HG03108 (cell line): ENCODE results near the gene VWF.
"Not testable (repeated sequence)": the region's sequence is repeated elsewhere in the genome, so short reads cannot be mapped to it uniquely, and the experiment has no call there.

Experiments
- ATAC-seq: cut with Tn5 transposase; IDR thresholded peaks from one replicate; pipeline ENCODE4 v1.9.1; 2021; ENCODE audit warnings: moderate library complexity; ENCODE audit not compliant: unreplicated experiment

VWF gene

DNA sequence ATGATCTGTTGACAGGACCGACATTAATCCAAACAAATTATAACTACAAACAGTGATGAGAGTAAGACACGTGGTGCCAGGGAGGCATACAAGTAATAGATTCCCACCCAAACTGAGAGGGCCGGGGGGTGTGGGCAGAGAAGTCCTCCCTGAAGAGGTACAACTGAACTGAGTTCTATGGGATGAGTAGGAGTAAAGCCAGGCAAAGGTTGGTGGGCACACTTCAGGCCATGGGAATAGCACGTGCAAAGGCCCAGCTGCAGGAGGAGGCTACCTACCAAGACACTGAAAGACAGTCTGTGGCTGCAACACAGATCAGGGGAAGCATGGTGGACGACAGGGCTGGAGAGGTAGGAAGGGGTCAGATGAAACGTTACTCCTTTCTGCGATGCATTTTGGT is 22.0 kb upstream of the VWF start:
- ATAC-seq = no peak

DNA sequence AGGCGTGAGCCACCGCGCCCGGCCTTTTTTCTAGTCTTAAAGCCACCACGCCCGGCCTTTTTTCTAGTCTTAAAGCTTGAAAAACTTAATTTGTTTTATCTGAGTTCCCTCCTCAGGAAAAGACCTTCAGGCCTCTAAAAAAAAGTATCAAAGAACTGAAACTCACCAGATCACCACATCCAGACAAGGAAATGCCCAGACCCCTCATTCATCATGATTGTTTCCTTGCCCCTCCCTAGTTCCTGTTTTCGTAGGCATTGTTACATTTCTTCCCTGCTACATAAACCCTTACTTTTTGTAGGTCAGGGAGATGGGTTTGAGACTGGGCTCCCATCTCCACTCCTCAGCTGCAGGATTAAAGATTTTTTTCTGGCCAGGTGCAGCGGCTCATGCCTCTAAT is 21.1 kb upstream of the VWF start:
- no peak for ATAC-seq

DNA sequence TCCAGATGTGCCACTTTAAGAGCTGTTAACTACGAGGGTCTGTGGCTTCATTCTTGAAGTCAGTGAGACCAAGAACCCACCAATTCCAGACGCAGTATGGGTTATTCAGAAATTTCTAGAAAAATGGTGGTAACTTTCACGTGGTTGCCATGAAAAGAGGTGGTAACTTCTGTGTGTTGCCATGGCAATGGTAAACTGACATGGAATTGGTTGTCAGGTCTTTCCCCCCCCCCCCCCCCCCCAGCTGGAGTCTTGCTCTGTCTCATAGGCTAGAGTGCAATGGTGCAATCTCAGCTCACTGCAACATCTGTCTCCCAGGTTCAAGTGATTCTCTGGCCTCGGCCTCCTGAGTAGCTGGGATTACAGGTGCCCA is 18.8 kb upstream of the VWF start:
- ATAC-seq = no peak

DNA sequence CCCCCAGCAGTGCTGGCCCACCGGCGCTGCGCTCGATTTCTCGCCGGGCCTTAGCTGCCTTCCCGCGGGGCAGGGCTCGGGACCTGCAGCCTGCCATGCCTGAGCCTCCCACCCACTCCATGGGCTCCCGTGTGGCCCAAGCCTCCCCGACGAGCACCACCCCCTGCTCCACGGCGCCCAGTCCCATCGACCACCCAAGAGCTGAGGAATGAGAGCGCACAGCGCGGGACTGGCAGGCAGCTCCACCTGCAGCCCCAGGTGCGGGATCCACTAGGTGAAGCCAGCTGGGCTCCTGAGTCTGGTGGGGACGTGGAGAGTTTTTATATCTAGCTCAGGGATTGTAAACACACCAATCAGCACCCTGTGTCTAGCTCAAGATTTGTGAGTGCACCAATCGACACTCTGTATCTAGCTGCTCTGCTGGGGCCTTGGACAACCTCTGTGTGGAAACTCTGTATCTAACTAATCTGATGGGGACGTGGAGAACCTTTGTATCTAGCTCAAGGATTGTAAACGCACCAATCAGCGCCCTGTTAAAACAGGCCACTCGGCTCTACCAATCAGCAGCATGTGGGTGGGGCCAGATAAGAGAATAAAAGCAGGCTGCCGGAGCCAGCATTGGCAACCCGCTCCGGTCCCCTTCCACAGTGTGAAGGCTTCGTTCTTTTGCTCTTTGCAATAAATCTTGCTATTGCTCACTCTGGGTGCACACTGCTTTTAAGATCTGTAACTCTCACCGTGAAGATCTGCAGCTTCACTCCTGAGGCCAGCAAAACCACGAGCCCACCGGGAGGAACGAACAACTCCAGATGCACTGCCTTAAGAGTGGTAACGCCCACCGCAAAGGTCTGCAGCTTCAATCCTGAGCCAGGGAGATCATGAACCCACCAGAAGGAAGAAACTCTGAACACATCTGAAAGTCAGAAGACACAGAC is 18.2 kb upstream of the VWF start:
- not testable (repeated sequence) for ATAC-seq

DNA sequence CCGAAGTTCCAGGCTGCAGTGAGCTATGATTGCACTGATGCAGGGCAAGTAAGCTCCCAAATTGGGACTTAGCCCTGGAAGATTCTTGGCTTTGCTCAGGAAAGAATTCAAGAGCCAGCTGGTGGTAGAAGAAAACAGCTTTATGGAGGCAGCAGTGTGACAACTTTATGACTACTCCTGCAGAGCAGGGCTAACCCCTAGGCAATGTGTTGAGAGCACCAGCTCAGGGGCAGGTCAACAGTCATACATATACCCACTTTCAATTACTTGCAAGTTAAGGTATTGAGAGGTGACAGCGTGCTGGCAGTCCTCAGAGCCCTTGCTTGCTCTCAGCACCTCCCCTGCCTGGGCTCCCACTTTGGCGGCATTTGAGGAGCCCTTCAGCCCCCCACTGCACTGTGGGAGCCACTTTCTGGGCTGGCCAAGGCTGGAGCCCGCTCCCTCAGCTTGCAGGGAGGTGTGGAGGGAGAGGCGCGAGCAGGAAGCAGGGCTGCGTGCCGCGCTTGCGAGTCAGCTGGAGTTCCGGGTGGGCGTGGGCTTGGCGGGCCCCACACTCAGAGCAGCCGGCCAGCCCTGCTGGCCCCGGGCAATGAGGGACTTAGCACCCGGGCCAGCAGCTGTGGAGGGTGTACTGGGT is 17.4 kb upstream of the VWF start:
- not testable (repeated sequence) for ATAC-seq

DNA sequence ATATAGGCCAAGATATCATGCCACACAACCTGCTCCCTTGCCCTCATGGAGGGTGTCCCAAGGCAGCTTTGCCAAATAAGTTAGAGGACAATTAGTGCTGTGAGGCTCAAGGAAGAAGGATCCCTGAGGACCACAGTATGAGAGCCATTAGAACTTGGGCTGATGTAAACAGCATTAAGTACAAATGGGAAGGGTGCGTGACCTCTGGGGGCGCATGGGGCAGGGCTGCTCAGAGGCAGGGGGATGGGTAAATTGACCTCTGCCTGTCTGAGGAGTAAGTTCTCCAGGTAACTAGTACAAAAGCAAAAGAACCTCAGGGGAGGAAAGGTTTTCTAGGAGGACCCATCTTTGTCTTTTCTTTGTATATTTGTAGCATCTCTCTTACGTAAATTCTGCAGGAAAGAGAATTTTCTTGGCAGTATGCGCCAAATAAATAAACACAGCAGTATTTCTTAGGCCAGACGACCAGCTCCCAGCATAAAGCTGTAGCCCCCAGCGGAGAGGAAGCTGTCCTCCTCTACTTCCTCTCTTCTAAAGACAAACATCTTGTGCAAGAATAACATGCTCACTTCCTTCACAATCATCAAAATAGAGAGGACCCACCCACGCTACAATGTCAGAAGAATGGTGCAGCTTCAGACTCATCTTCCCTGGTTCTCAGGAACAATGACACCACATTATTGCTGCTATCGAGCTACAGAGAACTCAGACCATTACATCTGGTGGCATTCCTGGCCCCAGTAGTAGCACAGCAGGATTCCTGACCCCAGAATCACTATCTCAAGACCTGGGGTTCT is 16.4 kb upstream of the VWF start:
- ATAC-seq = no peak

DNA sequence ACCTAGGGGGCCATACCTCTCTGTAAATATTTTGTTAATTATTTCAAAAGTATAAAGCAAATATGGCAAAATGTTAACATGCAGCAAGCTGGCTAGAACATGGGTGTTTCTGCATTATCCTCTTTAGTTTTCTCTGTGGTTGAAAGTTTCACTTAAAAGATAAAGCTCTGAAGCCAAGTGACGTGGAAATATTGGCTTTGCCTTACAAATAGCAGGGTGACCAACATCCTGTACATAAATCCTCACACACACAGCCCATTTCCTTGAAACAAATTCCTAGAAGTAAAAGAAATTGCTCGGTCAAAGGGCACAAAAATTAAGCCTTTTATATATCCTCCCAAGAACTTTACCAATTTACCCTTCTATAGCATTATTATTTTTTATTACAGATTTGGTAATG is 10.6 kb upstream of the VWF start:
- ATAC-seq = no peak

DNA sequence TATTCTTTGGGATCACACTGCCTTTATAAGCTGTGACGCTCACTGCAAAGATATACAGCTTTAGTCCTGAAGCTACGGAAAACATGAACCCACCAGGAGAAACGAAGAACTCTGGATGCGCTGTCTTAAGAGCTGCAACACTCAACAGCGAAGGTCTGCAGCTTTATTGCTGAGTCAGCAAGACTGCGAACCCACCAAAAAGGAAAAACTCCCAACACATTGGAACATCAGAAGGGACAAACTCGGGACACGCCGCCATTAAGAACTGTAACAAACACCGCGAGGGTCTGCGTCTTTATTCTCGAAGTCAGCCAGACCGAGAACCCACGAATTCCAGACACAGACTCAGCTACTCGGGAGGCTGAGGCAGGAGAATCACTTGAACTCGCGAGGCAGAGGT is 9.2 kb upstream of the VWF start:
- ATAC-seq = no peak

DNA sequence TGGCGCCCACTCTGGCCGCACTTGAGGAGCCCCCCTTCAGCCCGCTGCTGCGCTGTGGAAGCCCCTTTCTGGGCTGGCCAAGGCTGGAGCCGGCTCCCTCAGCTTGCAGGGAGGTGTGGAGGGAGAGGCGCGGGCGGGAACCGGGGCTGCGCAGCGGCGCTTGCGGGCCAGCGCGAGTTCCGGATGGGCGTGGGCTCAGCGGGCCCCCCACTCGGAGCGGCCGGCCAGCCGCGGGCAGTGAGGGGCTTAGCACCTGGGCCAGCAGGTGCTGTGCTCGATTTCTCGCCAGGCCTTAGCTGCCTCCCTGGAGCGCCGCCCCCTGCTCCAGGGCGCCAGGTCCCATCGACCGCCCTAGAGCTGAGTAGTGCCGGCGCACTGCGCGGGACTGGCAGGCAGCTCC is 8.0 kb upstream of the VWF start:
- ATAC-seq = no peak

DNA sequence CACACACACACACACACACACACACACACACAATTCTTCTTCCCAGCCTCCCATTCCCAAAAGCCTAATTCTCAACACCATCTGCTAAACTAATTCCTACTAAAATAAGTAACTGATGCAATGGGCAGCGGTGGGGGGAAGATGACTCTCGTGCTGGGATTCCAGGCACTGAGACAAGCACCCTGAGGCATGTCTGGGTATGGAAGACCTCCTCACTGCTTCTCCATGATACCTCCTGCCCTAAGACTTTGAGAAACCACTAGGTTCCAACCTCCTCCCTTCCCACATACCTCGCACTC is 789 bp upstream of the VWF start:
- no peak for ATAC-seq

DNA sequence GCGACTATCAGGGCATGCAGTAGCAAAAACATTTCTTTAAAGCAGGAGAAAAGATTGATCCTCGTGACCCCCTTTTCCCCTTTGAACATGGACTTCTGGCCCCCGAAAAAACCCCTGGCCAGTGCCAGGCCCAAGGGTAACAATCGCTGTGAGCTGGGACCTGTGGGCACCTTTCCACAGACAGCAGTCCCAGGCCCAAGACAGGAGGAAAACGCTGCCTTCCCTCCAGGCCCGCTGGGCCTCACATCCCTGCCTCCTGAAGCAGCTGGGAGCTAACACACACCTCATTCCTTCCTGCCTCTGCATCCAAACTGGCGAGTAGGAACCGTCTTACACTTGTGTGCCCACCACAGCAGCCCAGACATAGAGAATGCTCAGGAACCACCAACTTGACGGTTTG is 1.2 kb downstream of the VWF start:
- ATAC-seq = no peak

DNA sequence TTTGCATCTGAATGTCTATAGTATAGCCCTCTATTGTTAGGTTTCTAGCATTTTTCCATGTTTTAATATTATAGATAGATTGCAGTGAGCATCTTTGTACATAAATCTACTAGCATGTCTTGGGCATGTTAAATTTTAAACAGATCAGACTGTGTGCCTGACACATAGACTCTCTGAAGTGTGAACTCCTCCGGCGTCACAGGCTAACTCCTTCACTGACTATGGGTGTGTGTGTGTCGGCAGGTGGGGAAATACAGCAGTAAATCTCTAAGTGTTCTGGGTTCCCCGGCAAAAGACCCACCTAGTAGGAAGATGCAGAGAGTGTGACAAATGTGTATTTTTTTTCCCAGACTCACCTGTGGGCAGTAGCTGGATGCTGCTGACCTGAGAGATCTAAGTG is 2.3 kb downstream of the VWF start:
- no peak for ATAC-seq

DNA sequence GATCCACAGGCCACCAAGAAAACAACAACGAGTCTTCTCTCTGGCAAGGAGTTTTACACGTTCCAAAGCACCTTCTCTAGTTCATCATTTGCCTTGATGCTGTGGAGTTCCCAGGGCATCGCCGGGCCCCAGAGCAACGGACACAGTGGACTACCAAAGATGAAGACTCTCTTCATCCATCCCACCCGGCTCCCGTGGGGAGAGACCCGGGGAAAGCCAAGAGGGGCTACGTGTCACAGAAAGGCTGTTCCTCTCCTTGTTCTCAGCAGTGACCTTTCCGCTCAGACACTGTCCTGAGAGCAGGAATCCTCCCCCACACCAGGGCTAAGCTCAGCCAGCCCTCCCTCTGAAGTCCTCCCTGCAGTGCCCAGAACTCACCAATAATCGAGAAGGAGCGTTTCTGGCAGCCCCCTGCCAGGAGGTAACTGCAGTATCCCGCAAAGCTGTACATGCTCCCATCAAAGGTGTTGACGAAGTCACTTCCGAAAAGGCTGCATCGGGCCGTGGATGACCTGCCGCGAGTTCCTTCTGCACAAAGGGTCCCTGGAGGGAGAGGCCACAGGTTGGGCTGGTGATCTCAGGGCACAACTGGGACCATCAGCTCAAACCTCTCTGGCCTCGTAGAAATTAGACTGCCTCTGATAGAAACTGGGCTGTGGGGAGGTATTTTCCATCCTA is 3.5 kb downstream of the VWF start:
- ATAC-seq = no peak

DNA sequence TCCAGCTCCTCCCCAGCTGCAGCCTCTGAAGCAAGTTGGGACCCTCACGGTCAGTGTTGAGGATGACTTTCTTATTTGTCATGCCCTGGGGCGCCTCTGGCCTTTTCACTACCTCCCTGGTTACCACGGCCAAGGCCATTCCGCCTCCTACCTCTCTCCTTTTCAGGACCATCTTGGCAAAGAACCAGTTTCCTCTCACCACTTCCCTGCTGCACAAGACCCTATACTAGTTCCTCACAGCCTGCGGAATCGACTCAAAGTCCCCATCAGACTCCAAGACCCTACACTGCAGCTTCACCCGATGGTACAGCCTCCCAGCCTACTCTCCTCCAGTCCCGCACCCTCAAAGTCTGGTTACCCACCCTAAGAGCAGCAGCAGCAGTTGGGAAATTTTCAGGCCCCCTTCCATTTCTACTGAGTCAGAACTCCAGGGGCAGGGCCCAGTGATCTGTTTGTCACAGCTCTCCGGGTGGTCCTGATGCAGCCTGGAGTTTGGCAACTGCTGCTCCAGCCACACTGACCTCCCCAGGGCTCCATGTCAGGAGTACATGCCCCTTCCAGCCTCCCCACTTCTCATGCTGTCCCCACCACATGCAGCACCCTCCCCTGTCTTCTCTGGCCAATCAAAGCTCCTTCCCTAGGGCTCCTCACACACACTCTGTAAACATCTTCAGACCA is 5.4 kb downstream of the VWF start:
- ATAC-seq = no peak

DNA sequence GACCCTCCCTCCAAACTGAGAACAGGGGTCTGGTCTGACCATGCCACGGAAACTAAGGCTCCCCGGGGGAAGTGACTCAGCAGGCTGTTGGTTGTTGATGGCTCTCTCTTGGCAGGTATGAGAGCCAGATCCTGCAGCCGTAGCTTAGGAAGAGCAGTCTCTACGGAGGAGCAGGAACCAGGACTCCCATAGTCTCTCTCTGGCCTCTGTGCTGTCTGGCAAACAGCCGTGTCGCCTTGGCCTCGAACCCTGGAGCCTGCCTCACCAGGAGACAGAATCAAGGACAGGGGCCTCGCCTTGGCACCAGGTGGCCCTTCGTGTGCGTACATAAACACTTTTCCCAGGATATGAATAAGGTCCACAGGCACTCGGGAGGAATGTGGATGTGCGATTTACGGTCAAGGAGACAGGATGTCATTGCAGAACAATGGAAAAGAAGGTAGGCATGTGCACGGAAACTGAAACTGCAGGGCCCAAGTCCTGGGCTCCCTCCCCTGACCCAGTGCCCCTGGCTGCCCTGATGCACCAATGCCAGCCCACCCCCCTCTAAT is 7.9 kb downstream of the VWF start:
- no peak for ATAC-seq

DNA sequence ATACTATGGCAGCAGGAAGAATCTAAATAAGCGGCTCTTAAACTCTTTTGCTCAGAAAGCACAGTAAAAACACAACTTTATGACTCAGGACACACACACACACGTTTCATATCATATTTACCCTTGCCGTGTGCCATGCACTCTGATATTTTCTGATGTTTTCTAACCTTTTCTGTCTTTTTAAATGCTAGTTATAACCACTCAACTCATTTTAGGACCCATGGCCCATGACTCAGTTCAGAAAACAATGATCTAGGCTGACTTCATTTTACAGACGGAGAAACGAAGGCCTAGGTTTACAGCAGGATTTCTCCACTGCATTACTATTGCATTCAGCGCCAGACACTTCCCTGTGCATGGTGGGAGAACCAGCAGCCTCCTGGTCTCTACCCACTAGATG is 9.1 kb downstream of the VWF start:
- no peak for ATAC-seq

DNA sequence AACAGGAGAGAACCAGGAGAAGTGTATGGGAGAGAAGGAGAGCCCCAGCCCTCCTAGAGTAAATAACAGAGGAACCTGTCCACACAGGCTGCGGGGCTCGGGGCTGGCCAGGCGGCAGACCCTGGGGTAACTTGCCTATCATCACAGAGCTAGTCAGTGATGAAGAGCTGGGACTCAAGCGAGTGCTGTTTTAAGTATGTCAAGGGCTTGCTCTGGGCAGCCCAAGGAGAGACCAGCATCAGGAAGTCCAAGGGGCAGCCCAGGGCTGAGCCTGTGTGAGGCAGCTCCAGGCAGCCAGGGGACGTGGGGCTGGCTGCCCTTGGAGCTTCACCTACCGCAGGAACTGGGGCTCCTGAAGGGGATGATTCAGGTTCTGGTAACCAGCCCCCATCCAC is 10.0 kb downstream of the VWF start:
- no peak for ATAC-seq

DNA sequence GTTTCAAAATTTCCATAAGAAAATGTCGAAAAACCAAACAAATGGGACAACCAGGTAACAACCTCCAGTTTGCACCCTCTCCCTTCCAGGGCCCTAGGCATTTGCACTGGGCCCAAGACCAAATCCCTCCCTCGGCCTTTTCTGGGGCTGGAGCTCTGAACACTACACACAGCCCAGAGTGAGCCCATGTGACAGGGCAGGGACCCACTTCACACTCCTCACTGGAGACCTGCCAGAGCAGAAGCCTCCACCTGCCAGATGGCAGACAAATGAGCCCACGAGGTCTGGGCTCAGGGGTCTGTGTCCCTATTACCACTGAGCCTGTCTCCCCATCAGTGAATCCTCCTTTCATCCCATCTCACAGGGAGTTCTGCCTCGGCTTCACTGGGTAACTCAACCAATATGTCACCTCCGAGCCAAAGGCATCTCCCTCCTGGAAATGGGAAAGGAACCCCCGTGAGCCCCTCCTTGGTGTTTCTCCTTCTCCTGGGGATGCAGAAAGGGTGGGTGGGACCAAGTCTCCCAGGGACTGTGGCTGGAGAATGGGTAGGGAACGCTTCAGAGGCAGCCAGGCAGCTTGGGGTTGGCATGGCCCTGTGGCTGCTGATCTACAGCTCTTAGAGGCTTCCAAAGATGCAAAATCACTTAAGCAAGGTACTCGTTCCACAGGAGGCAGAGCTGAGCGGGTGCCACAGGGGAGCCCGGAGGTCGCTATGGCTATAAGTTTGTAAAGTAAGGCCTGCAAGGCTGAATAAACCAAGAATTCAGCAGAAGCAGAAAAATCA is 10.6 kb downstream of the VWF start:
- ATAC-seq = no peak

DNA sequence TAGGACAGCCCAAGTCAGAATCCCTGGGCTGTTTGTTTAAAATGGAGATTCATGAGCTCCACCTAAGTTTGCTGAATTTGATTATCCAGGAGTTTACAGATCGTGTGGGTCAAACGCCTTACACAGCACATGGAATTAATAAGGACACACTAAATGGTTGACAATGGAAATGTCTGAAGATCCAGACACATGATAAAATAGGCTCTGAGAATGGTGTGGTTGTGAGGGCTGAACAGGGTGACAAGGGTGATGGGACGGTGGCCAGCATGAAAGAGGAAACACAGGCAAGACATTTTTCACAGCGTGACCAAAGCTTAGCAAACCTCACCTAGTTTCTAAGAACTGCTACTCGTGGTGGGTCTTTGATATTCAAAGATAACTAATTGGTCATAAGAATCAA is 12.5 kb downstream of the VWF start:
- ATAC-seq = no peak

DNA sequence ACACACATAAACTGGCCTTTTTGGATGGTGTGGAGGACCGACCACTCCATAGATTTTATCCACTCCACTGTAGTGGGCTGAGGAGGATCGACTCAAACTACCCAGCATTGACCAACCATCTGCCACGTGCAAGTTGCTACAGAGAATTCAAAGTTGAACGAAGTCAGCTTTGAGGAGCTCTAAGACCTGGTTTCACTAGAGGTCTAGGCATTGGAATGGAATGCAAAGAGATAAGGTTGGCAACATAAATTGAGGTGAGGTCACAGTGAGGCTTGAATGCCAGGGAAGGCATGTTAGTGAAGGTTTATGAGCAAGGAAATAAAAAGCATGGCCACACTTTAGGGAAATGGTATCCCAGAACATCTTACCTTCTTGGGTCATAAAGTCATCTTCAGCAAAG is 14.5 kb downstream of the VWF start:
- ATAC-seq = no peak
